T47D (cell line): ENCODE data around the gene ZNF79.

ENCODE experiments used
- DNase-seq, 2 experiments: peaks; one replicate each; pipeline versions ENCODE4 v3.0.0 to v3.0.0-alpha.2; 2011 to 2012; ENCODE audit warnings: low read depth in 1 of 2, low spot score in 1 of 2
- JUND ChIP-seq: IDR thresholded peaks from 2 replicates; pipeline ENCODE4 v1.6.1; 2012; ENCODE audit warnings: low read depth
- in situ Hi-C: cut with HindIII; loops from 2 replicates; pipeline ENCODE4 v1.10.0; 2016; ENCODE audit warnings: low sequenced_read_pairs, low pct_unique_long_range_greater_than_20kb

The ZNF79 gene

DNA sequence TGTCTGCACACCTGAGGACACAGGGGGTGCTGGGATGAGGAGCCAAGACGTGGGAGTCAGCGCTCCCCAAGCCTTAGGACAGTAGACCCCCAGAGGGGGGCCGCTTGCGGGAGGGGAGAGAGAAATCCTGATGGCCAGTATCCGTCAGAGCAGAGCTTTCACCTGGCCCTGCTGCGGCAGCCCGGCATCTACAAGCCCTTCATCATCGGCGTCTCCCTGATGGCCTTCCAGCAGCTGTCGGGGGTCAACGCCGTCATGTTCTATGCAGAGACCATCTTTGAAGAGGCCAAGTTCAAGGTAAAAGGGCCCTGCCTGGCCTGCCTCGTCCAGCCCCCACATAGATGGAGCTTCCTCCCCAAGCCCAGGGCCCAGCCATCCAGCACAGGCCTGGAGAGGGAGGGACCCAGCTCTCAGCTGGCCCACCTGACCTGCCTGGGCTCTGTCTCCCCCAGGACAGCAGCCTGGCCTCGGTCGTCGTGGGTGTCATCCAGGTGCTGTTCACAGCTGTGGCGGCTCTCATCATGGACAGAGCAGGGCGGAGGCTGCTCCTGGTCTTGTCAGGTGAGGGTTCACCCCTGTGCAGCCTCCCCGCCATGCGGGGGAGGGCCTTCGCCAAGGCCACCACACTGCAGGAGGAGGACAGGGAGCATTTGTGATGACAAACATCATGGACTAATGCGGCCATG lies 20.5 kb upstream of the ZNF79 start:
- in situ Hi-C loops = no loop called here
- DNase-seq = no peak
- no peak for TF ChIP-seq JUND

GRCh38 chr9:127404631-127405030 lies 19.6 kb upstream of the ZNF79 start:
- DNase-seq = no peak
- in situ Hi-C loops = no loop called here
- TF ChIP-seq JUND = no peak

DNA sequence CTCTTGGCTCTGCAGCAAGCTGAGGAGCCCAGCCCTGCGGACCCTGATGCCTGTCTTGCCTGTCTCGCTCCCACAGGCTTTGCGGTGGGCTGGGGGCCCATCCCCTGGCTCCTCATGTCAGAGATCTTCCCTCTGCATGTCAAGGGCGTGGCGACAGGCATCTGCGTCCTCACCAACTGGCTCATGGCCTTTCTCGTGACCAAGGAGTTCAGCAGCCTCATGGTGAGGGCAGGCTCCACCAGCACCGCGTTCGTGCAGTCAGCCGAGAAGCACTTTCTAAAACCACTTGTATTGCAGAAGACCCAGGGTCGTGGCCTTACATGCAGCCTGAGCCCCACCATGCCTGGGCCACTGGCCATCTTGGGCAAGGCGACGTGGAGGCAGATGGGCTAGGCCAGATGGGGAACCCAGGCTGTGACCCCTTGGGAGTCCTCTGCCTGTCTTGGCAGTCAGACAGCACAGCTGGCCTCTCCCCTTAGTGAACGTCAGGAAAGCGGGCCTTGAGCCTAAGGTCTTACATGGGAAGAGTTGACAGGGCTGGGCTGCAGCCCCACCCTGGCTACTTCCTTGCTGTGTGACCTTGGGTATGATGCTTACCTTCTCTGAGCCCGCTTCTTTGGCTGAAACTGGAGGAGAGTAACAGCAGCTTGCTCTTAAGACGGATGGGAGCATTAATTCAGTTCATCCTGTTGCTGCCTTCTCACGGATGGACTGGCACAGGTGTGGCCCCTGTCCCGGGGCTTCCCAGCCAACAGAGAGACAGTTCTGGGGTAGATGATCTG lies 18.6 kb upstream of the ZNF79 start:
- no peak for TF ChIP-seq JUND
- in situ Hi-C loops = no loop called here
- no peak for DNase-seq

- no peak for TF ChIP-seq JUND
- in situ Hi-C loops = no loop called here
- DNase-seq = no peak
Measured at GRCh38 chr9:127406799-127407491, 17.2 kb upstream of the ZNF79 start.

GRCh38 chr9:127407492-127407843 lies 16.7 kb upstream of the ZNF79 start:
- no peak for TF ChIP-seq JUND
- in situ Hi-C loops = no loop called here
- DNase-seq = peak in 1 of 2 experiments; percentile 47

DNA sequence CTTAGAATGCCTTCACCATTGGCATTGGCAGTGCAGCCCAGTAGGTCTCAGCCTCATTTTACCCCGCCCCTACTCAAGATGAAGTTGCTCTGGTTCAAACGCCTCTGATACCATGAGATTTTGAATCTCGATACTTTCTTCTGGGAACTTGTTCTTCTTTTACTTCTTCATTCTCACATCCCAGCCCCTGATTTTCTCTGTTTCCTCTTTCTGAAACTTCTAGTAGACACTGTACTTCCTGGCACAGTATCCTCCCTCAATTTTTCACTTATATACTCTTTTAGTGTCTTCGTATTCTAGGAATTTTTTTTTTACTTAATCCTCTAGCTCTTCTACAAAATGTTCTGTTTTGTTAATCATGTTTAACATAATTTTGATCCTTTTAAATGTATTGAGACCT lies 13.1 kb upstream of the ZNF79 start:
- no peak for TF ChIP-seq JUND
- in situ Hi-C loops = no loop called here
- DNase-seq = no peak

DNA sequence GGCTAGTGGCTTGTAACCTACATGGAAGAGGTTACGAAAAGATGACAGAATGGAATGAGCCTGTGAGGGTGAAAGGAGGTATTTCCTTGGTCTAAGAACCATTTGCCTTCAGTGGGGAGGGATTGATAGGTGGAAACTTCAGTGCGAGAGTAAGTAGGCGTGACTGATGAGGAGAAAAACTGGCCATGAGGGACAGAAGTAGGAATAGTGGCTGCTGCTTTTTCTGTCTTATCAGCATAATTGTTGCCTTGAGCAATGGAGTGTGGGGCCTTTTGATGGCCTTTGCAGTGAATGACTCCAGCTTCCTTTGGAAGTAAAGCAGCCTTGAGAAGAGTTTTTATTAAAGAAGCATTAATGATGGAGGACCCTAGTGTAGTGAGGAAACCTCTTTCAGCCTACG lies 9.0 kb upstream of the ZNF79 start:
- DNase-seq = no peak
- no peak for TF ChIP-seq JUND
- in situ Hi-C loops = no loop called here

- in situ Hi-C loops = no loop called here
- no peak for TF ChIP-seq JUND
Measured at GRCh38 chr9:127415657-127416056, 8.5 kb upstream of the ZNF79 start.

DNA sequence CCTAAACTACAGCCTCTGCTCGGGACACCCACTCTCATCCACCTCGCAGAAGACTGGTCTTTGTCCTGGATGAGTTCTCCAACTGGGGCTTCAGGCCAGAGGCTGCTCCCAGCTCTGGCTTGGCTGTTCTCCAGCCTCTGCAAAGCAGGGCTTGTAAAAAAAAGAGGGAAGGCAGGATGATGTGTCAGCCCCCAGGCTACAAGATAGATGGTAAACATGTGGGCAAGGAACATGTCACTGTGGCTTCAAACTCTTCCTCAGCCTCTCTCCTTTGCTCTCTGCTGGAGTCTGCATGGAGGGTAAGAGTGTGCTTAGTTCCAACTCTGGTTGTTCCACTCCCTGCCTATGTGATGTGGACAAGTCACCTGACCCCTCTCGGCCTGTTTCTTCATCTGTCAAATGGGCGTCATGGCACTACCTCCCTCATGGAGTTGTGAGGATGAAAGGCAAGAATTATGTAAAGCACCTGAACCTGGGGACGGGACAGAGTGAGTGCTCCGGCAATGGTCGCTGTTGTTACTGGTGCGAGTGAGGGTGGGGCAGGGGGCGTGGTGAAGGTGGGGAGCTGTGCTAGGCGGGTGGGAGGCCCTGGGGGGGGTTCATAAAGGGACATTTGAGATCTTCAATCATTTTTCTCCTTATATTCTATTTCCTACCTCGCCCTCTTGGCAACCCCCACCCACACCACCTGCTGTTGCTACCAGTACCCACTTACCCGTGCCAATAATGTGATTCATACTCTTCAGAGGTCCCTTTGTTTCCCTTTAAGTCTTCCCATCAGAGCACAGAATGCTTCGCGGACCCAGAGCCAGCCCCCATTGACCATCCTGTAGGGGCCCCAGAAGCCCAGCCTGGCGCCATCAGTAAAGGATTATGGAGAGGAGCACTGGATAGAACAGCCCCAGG lies 6.8 kb upstream of the ZNF79 start:
- peak in 1 of 2 experiments; percentile 48 for DNase-seq
- in situ Hi-C loops = no loop called here
- no peak for TF ChIP-seq JUND

More at GRCh38 chr9:127415657-127416056, 8.5 kb upstream of the ZNF79 start:
- DNase-seq = no peak

GRCh38 chr9:127418037-127418471 lies 6.1 kb upstream of the ZNF79 start:
- peak in 1 of 2 experiments; percentile 51 for DNase-seq
- in situ Hi-C loops = no loop called here
- no peak for TF ChIP-seq JUND

DNA sequence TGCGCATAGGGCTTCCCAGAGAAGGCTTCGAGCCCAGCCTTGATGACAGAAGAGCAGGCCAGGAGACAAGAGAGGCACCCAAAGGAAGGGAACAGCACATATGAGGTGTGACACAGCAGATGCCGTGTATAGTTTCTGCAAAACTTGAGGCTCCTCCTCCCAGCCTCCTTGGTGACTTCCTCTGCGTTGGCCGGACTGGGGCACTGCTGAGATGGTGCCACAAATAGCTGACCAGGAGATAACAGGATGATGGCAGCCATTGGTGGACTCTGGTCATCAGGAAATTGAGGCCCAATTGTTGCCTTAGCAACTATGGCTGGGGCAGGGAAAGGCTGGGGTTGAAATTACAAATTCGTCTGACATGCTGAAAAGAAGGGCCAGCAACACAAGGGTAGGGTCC lies 4.8 kb upstream of the ZNF79 start:
- DNase-seq = no peak
- TF ChIP-seq JUND = no peak
- in situ Hi-C loops = no loop called here

GRCh38 chr9:127421057-127421456 lies 3.1 kb upstream of the ZNF79 start:
- no peak for DNase-seq
- in situ Hi-C loops = no loop called here
- no peak for TF ChIP-seq JUND
